ES-I3 (cell line): ENCODE results near the gene CDH23.

Experiments
- H3K36me3 ChIP-seq: 2 replicates; pipeline ENCODE4 v1.6.1; 2013; ENCODE audit warnings: mild to moderate bottlenecking, low read length, control low read depth, moderate library complexity; ENCODE audit not compliant: insufficient read depth
- H3K4me1 ChIP-seq: 2 replicates; pipeline ENCODE4 v1.6.1; 2013; ENCODE audit warnings: mild to moderate bottlenecking, control low read depth, low read length; ENCODE audit not compliant: insufficient read depth
- H3K9ac ChIP-seq: 2 replicates; pipeline ENCODE4 v1.6.1; 2013; ENCODE audit warnings: low read depth, mild to moderate bottlenecking, low read length, moderate library complexity
- H3K9me3 ChIP-seq: 2 replicates; pipeline ENCODE4 v1.6.1; 2013; ENCODE audit warnings: mild to moderate bottlenecking, low read length, moderate library complexity; ENCODE audit not compliant: control insufficient read depth, insufficient read depth

Gene CDH23

GRCh38 chr10:71766717-71767419 is 370.1 kb downstream of the CDH23 start:
- Histone ChIP-seq H3K4me1 (peaks cover 9% of the 10 kb centered on the region; the same call in 1 of the 2 replicates), H3K9ac (no peak overlapping the region), H3K36me3 (no peaks in the 10 kb centered on the region), H3K9me3 (no peaks in the 10 kb centered on the region)

GRCh38 chr10:71767420-71768035 is 370.8 kb downstream of the CDH23 start:
- Histone ChIP-seq H3K9ac (no peak overlapping the region), H3K9me3 (no peaks in the 10 kb centered on the region), H3K4me1 (peaks cover 9% of the 10 kb centered on the region; the same call in 1 of the 2 replicates), H3K36me3 (no peaks in the 10 kb centered on the region)

DNA sequence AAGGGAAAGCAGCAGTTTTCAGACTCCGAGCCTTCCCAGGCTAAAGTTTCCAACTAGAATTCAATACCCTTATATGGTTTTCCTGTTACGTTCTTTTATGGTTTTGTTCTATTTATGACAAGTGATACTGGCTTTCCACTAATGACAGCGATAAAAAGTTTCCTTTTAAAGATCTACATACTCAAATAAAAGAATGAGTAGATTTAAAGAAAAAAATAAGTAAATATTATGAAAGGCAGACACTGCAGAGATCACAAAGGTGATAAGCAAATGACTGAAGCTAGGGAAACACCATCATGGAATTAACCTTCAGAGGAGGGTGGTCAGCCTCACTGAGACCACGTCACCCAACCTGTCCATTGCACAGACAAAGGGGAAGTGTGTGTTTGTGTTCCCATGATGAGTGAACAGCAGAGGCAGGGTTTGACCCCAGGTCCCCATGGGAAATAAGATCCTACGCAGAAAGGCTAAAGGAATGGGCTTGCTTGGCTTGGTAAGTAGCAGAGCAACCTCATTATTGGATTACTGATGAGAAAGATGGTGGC is 372.6 kb downstream of the CDH23 start:
- Histone ChIP-seq H3K4me1 (peaks cover 9% of the 10 kb centered on the region; the same call in 1 of the 2 replicates), H3K36me3 (no peaks in the 10 kb centered on the region), H3K9ac (no peak overlapping the region), H3K9me3 (no peaks in the 10 kb centered on the region)

GRCh38 chr10:71770255-71770654 is 373.5 kb downstream of the CDH23 start:
- H3K9ac ChIP-seq, result no peak overlapping the region
- peaks cover 9% of the 10 kb centered on the region; the same call in 1 of the 2 replicates for H3K4me1 ChIP-seq
- no peaks in the 10 kb centered on the region for H3K36me3 ChIP-seq
- H3K9me3 ChIP-seq, result no peaks in the 10 kb centered on the region

DNA sequence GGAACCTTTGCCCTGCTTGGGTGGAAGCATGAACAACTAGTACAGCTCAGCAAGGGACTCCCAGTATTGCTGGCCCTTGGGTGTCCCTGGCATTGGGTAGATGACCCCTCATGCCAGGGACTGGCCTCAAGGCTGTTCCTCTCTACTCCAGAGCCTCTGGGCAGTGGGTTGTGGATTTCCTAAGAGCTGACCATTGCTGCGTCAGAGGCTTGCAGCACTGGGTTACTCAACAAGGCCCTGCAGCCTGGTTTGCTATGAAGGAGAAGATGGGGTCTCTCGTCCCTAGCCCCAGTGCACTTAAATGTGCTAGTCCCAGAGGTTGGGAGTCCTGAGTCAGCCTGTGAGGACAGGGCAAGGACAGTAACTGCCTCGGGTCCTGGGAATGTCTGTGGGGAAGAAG is 374.1 kb downstream of the CDH23 start:
- H3K36me3 ChIP-seq, result no peaks in the 10 kb centered on the region
- peaks cover 9% of the 10 kb centered on the region; the same call in 1 of the 2 replicates for H3K4me1 ChIP-seq
- H3K9me3 ChIP-seq, result no peaks in the 10 kb centered on the region
- H3K9ac ChIP-seq, result no peak overlapping the region

- peaks cover 9% of the 10 kb centered on the region; the same call in 1 of the 2 replicates for H3K4me1 ChIP-seq
Observed at GRCh38 chr10:71771204-71771603, 374.5 kb downstream of the CDH23 start.

GRCh38 chr10:71771821-71772617 is 375.3 kb downstream of the CDH23 start:
- Histone ChIP-seq H3K9me3 (no peaks in the 10 kb centered on the region), H3K9ac (no peak overlapping the region), H3K36me3 (no peaks in the 10 kb centered on the region), H3K4me1 (peaks cover 9% of the 10 kb centered on the region; the same call in 1 of the 2 replicates)

More at GRCh38 chr10:71771204-71771603, 374.5 kb downstream of the CDH23 start:
- Histone ChIP-seq H3K9me3 (no peaks in the 10 kb centered on the region), H3K36me3 (no peaks in the 10 kb centered on the region), H3K9ac (no peak overlapping the region)

DNA sequence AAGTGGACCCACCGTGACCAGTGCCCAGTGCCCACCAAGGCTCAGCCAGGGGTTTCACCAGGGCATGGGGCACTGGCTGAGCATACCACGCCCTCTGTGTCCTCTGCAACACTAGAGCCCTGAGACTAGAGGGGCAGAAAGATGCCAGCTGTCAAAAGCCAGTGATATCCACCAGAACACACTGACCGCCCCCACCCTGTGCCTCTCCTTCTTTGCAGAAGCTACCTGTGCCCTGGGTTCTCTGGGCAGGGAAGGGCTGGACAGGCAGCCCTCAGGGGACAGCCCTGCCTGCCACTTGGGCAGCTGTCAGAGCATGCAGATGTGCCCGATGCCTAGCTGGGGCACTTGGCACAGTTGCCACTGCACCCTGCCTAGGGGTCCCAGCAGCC is 376.1 kb downstream of the CDH23 start:
- Histone ChIP-seq H3K9me3 (no peaks in the 10 kb centered on the region), H3K9ac (peak overlapping the region; percentile 71; the same call in 1 of the 2 replicates), H3K36me3 (no peaks in the 10 kb centered on the region), H3K4me1 (peaks cover 1% of the 10 kb centered on the region; the same call in 1 of the 2 replicates)

GRCh38 chr10:71773221-71773971 is 376.7 kb downstream of the CDH23 start, which contains the start of gene VSIR:
TSS of gene VSIR (minus strand) at chr10:71773520. CDS start at chr10:71773439, 81 bp downstream.
- no peaks in the 10 kb centered on the region; the same call in 1 of the 2 replicates for H3K4me1 ChIP-seq
- H3K9ac ChIP-seq, result peak within 1 kb of the TSS; percentile 71
- no peaks in the 10 kb centered on the region for H3K36me3 ChIP-seq
- no peaks in the 10 kb centered on the region for H3K9me3 ChIP-seq

DNA sequence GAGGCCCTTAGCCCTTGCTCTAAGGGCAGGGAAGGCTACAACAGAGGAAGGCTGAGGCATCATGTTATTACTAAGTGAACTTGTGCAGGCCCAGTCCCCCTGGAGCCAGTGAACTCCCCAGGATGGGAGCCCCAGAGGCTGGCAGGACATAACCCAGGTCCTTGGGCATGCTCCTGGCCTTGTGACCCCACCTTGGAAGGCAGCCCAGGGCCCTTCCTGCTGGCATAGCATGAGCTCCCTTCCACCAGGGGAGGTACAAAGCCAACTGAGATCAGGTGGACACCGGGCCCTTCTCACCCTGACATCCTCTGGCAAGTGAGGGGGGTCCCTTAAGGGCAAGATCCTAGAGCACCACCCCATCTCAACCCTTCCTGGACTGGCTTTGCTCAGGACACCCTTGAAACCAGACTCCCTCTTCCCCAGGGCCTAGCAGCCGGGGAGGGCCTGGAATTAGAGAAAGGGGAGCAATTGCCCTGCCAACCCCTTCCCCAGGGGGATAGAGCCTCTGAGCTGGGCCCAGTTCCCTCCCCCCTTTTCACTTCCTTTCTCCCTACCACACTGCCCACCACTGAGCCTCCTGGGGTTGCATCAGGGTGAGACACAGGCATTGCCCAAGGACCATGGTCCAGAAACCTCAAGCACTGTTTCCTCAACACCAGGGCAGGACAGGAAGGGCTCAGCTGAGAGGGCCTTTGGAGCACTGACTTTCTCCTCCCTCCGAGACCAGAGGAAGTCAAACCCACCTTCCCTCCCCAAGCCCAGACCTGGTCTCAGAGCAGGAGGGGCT is 378.4 kb downstream of the CDH23 start:
- Histone ChIP-seq H3K9me3 (no peaks in the 10 kb centered on the region), H3K36me3 (no peaks in the 10 kb centered on the region), H3K9ac (no peak overlapping the region), H3K4me1 (no peaks in the 10 kb centered on the region; the same call in 1 of the 2 replicates)

GRCh38 chr10:71776481-71776925 is 379.8 kb downstream of the CDH23 start:
- Histone ChIP-seq H3K4me1 (no peaks in the 10 kb centered on the region; the same call in 1 of the 2 replicates), H3K9me3 (no peaks in the 10 kb centered on the region), H3K36me3 (no peaks in the 10 kb centered on the region), H3K9ac (no peak overlapping the region)

DNA sequence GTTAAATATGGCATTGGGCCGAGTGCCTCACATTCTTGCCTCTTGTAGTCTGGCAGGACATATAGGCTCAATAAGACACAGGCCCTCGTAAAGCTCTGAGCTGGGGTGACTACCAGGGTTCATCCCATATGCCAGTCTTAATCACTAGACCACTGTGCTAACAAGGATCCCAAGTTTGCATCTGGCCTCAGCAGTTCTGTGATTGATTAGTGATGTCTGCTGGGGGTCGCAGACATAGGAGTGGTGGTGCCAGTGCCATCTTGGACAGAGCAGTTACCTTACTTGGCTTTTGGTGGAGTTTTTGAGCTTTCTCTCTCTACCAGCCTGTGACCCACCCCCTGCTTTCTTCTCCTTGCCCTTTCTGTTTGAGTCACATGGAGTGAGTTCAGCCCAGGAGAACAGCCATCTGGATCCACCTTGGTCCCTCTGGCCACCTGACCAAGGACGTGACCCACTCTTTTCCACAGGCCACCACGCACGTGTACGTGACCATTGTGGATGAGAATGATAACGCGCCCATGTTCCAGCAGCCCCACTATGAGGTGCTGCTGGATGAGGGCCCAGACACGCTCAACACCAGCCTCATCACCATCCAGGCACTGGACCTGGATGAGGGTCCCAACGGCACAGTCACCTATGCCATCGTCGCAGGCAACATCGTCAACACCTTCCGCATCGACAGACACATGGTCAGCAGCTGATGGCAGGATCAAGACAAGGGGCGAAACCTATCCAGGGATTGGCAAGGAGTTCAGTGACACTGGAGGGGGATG is 380.7 kb downstream of the CDH23 start:
- H3K36me3 ChIP-seq, result no peaks in the 10 kb centered on the region
- no peaks in the 10 kb centered on the region for H3K9me3 ChIP-seq
- H3K4me1 ChIP-seq, result no peaks in the 10 kb centered on the region; the same call in 1 of the 2 replicates
- H3K9ac ChIP-seq, result no peak overlapping the region
